GM23338 (cell line): Measurements from ENCODE around the gene LRRC42. TPM values are rescaled to one million over a fixed set of nuclear protein-coding genes. Genes with fewer than 3 reads are reported as not detected.

Experiments
- ATAC-seq: fragments of 200-7000 bp; cut with Tn5 transposase; 3 replicates; pipeline ENCODE4 v1.9.1; 2020
- DNase-seq: peaks from one replicate; pipeline ENCODE4 v3.0.0-alpha.2; 2015; ENCODE audit warnings: low spot score
- H2AFZ ChIP-seq: fragments of 200-600 bp; sonication (generic); 2 replicates; pipeline ENCODE4 v1.8.0; 2016; ENCODE audit warnings: antibody characterized with exemption, mild to moderate bottlenecking, moderate library complexity
- H3F3A ChIP-seq: fragments of 200-600 bp; sonication (generic); replicated peaks from 2 replicates; pipeline ENCODE4 v1.8.0; 2017; ENCODE audit warnings: antibody characterized with exemption, mixed run types, low read depth
- H3K27ac ChIP-seq: fragments of 200-600 bp; sonication (generic); 2 replicates; pipeline ENCODE4 v1.6.1; 2016; ENCODE audit warnings: low read depth
- H3K27me3 ChIP-seq: fragments of 200-600 bp; sonication (generic); 2 replicates; pipeline ENCODE4 v1.8.0; 2016; ENCODE audit warnings: mild to moderate bottlenecking, mixed run types, moderate library complexity; ENCODE audit not compliant: insufficient read depth
- H3K36me3 ChIP-seq: fragments of 200-600 bp; sonication (generic); 2 replicates; pipeline ENCODE4 v1.8.0; 2016; ENCODE audit warnings: mild to moderate bottlenecking; ENCODE audit not compliant: insufficient read depth
- H3K4me1 ChIP-seq: fragments of 200-600 bp; sonication (generic); 2 replicates; pipeline ENCODE4 v1.8.0; 2016; ENCODE audit warnings: mild to moderate bottlenecking, moderate library complexity; ENCODE audit not compliant: insufficient read depth
- H3K4me2 ChIP-seq: fragments of 200-600 bp; sonication (generic); 2 replicates; pipeline ENCODE4 v1.7.1; 2017; ENCODE audit warnings: mixed run types
- H3K4me3 ChIP-seq: fragments of 200-600 bp; sonication (generic); 2 replicates; pipeline ENCODE4 v1.6.1; 2016; ENCODE audit warnings: mixed run types
- H3K79me2 ChIP-seq: fragments of 200-600 bp; sonication (generic); replicated peaks from 2 replicates; pipeline ENCODE4 v1.8.0; 2017; ENCODE audit warnings: mild to moderate bottlenecking; ENCODE audit not compliant: insufficient read depth
- H3K9me2 ChIP-seq: fragments of 200-600 bp; sonication (generic); 2 replicates; pipeline ENCODE4 v1.8.0; 2017; ENCODE audit not compliant: insufficient read depth
- H4K20me1 ChIP-seq: fragments of 200-600 bp; sonication (generic); replicated peaks from 2 replicates; pipeline ENCODE4 v1.8.0; 2017; ENCODE audit warnings: mild to moderate bottlenecking; ENCODE audit not compliant: insufficient read depth
- H3K27ac Mint-ChIP-seq: 2 replicates; pipeline ENCODE4 v1.8.0; 2020; ENCODE audit warnings: inconsistent platforms, mild to moderate bottlenecking, moderate library complexity, mixed read lengths
- H3K27me3 Mint-ChIP-seq: 3 replicates; pipeline ENCODE4 v1.8.0; 2022; ENCODE audit warnings: low read depth, mild to moderate bottlenecking, moderate library complexity, mixed read lengths, inconsistent platforms; ENCODE audit not compliant: insufficient read depth, poor library complexity
- H3K36me3 Mint-ChIP-seq: 3 replicates; pipeline ENCODE4 v1.8.0; 2021; ENCODE audit warnings: low read depth, mild to moderate bottlenecking, inconsistent platforms, moderate library complexity, mixed read lengths
- H3K4me1 Mint-ChIP-seq: 3 replicates; pipeline ENCODE4 v1.8.0; 2020; ENCODE audit warnings: mild to moderate bottlenecking, inconsistent platforms, mixed read lengths
- H3K4me3 Mint-ChIP-seq: 3 replicates; pipeline ENCODE4 v1.8.0; 2021; ENCODE audit warnings: moderate library complexity, mild to moderate bottlenecking, inconsistent platforms, mixed read lengths
- H3K9me3 Mint-ChIP-seq: 3 replicates; pipeline ENCODE4 v1.8.0; 2020; ENCODE audit warnings: moderate library complexity, mild to moderate bottlenecking, inconsistent platforms, mixed read lengths
- CREB1 ChIP-seq: fragments of 250-450 bp; sonication (Bioruptor Pico); IDR thresholded peaks from 2 replicates; pipeline ENCODE4 v1.5.0; 2020; ENCODE audit warnings: low read depth, mild to moderate bottlenecking, moderate library complexity
- EZH2phosphoT487 ChIP-seq: fragments of 200-600 bp; sonication (generic); IDR thresholded peaks from one replicate; pipeline ENCODE4 v1.8.1; 2018; ENCODE audit warnings: antibody characterized with exemption; ENCODE audit not compliant: unreplicated experiment
- POLR2AphosphoS5 ChIP-seq: IDR thresholded peaks from 2 replicates; pipeline ENCODE4 v1.6.1; 2016; ENCODE audit warnings: antibody characterized with exemption, low read depth
- STAT1 ChIP-seq: IDR thresholded peaks from one replicate; pipeline ENCODE4 v1.6.1; 2016; ENCODE audit warnings: antibody characterized with exemption; ENCODE audit not compliant: unreplicated experiment
- ZNF114 ChIP-seq: fragments of 250-450 bp; sonication (Bioruptor Pico); IDR thresholded peaks from 2 replicates; pipeline ENCODE4 v1.5.0; 2020; ENCODE audit warnings: mild to moderate bottlenecking, moderate library complexity
- polyA plus RNA-seq: library from polyadenylated mRNA; unstranded; fragments of >200 nt; fragmentation: Nextera tagmentation; extraction: Ambion mirVana; gene quantifications from 2 replicates; pipeline ENCODE4 v1.2.1, GENCODE V29; 2016
- total RNA-seq: library from RNA; depleted of rRNA; stranded (reverse); fragments of >200 nt; shearing (Covaris generic); gene quantifications from 2 replicates; pipeline ENCODE4 v1.2.3, GENCODE V29; 2014
- TF ChIP-seq, protein P1 (sequence below): IDR thresholded peaks from one replicate; pipeline ENCODE4 v1.6.1; 2018; ENCODE audit warnings: antibody characterized with exemption; ENCODE audit not compliant: unreplicated experiment
- TF ChIP-seq, protein P2 (sequence below): fragments of 250-450 bp; sonication (Bioruptor Pico); IDR thresholded peaks from 2 replicates; pipeline ENCODE4 v1.5.0; 2020; ENCODE audit warnings: mild to moderate bottlenecking, moderate library complexity

The LRRC42 gene
- total and polyA plus RNA-seq, 2 experiments from 2014 or later: 25.9 to 48.1 TPM

DNA sequence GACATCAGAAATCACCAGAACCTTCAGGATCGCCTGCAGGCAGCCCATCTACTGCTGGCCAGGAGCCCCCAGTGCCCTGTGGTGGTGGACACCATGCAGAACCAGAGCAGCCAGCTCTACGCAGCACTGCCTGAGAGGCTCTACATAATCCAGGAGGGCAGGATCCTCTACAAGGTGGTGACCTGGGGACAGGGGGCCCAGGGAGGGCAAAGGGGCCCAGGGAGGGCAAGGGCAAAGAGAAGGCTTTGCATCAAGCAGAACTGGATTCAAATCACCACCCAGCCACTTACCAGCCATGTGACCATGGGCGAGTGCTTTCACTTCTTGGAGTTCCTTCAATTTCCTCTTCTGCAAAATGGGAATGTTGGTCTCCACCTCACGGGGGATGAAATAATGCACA, 40.0 kb upstream of the LRRC42 start:
- H2AFZ ChIP-seq: no peak overlapping the region
- no peaks in the 10 kb centered on the region for H3F3A ChIP-seq
- ATAC-seq (no peak), DNase-seq (no peak)
- Mint-ChIP-seq H3K9me3 (no peaks in the 10 kb centered on the region), H3K36me3 (no peaks in the 10 kb centered on the region), H3K27ac (no peak overlapping the region), H3K4me1 (no peaks in the 10 kb centered on the region; the same call in 2 of the 3 replicates), H3K27me3 (peaks cover 3% of the 10 kb centered on the region), H3K4me3 (no peak overlapping the region)
- no peaks in the 10 kb centered on the region for H4K20me1 ChIP-seq
- H3K9me2 ChIP-seq: no peaks in the 10 kb centered on the region
- no peaks in the 10 kb centered on the region for H3K36me3 ChIP-seq
- no peaks in the 10 kb centered on the region for H3K27me3 ChIP-seq
- TF ChIP-seq, protein P1, sequence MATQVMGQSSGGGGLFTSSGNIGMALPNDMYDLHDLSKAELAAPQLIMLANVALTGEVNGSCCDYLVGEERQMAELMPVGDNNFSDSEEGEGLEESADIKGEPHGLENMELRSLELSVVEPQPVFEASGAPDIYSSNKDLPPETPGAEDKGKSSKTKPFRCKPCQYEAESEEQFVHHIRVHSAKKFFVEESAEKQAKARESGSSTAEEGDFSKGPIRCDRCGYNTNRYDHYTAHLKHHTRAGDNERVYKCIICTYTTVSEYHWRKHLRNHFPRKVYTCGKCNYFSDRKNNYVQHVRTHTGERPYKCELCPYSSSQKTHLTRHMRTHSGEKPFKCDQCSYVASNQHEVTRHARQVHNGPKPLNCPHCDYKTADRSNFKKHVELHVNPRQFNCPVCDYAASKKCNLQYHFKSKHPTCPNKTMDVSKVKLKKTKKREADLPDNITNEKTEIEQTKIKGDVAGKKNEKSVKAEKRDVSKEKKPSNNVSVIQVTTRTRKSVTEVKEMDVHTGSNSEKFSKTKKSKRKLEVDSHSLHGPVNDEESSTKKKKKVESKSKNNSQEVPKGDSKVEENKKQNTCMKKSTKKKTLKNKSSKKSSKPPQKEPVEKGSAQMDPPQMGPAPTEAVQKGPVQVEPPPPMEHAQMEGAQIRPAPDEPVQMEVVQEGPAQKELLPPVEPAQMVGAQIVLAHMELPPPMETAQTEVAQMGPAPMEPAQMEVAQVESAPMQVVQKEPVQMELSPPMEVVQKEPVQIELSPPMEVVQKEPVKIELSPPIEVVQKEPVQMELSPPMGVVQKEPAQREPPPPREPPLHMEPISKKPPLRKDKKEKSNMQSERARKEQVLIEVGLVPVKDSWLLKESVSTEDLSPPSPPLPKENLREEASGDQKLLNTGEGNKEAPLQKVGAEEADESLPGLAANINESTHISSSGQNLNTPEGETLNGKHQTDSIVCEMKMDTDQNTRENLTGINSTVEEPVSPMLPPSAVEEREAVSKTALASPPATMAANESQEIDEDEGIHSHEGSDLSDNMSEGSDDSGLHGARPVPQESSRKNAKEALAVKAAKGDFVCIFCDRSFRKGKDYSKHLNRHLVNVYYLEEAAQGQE: no peak
- TF ChIP-seq ZNF114 (CRISPR knock-in tag) (no peak), CREB1 (CRISPR knock-in tag) (no peak), POLR2AphosphoS5 (no peak), STAT1 (no peak), EZH2phosphoT487 (no peak)
- TF ChIP-seq, protein P2, sequence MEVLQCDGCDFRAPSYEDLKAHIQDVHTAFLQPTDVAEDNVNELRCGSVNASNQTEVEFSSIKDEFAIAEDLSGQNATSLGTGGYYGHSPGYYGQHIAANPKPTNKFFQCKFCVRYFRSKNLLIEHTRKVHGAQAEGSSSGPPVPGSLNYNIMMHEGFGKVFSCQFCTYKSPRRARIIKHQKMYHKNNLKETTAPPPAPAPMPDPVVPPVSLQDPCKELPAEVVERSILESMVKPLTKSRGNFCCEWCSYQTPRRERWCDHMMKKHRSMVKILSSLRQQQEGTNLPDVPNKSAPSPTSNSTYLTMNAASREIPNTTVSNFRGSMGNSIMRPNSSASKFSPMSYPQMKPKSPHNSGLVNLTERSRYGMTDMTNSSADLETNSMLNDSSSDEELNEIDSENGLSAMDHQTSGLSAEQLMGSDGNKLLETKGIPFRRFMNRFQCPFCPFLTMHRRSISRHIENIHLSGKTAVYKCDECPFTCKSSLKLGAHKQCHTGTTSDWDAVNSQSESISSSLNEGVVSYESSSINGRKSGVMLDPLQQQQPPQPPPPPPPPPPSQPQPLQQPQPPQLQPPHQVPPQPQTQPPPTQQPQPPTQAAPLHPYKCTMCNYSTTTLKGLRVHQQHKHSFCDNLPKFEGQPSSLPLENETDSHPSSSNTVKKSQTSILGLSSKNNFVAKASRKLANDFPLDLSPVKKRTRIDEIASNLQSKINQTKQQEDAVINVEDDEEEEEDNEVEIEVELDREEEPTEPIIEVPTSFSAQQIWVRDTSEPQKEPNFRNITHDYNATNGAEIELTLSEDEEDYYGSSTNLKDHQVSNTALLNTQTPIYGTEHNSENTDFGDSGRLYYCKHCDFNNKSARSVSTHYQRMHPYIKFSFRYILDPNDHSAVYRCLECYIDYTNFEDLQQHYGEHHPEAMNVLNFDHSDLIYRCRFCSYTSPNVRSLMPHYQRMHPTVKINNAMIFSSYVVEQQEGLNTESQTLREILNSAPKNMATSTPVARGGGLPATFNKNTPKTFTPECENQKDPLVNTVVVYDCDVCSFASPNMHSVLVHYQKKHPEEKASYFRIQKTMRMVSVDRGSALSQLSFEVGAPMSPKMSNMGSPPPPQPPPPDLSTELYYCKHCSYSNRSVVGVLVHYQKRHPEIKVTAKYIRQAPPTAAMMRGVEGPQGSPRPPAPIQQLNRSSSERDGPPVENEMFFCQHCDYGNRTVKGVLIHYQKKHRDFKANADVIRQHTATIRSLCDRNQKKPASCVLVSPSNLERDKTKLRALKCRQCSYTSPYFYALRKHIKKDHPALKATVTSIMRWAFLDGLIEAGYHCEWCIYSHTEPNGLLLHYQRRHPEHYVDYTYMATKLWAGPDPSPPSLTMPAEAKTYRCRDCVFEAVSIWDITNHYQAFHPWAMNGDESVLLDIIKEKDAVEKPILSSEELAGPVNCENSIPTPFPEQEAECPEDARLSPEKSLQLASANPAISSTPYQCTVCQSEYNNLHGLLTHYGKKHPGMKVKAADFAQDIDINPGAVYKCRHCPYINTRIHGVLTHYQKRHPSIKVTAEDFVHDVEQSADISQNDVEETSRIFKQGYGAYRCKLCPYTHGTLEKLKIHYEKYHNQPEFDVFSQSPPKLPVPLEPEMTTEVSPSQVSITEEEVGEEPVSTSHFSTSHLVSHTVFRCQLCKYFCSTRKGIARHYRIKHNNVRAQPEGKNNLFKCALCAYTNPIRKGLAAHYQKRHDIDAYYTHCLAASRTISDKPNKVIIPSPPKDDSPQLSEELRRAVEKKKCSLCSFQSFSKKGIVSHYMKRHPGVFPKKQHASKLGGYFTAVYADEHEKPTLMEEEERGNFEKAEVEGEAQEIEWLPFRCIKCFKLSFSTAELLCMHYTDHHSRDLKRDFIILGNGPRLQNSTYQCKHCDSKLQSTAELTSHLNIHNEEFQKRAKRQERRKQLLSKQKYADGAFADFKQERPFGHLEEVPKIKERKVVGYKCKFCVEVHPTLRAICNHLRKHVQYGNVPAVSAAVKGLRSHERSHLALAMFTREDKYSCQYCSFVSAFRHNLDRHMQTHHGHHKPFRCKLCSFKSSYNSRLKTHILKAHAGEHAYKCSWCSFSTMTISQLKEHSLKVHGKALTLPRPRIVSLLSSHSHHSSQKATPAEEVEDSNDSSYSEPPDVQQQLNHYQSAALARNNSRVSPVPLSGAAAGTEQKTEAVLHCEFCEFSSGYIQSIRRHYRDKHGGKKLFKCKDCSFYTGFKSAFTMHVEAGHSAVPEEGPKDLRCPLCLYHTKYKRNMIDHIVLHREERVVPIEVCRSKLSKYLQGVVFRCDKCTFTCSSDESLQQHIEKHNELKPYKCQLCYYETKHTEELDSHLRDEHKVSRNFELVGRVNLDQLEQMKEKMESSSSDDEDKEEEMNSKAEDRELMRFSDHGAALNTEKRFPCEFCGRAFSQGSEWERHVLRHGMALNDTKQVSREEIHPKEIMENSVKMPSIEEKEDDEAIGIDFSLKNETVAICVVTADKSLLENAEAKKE: no peak
- no peak overlapping the region for H3K4me2 ChIP-seq
- no peak overlapping the region for H3K27ac ChIP-seq
- H3K79me2 ChIP-seq: no peaks in the 10 kb centered on the region
- no peaks in the 10 kb centered on the region for H3K4me1 ChIP-seq
- no peak overlapping the region for H3K4me3 ChIP-seq
